Measurements from ENCODE around the gene SPOUT1.

DNA sequence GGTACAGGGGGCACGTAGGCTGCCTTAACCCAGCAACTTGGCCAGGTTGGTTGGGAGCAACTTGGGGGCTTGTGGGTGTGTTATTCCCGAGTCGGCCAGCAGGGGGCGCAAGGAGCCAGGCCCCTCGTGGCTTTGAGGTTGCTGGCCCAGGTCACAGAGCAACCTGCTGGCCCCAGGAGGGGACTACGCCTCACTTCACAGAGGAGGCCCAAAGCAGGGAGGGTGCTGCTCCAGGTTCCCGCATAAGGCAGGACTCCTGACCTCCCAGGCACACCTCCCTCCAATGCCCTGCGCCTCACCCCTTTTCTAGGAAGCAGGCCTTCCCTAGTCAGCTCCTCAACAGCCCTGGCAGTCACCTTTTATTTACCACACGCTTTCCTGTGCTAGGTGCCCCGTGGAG, 34.1 kb upstream of the SPOUT1 start:
- TF ChIP-seq CTCF (IDR thresholded peaks at IDR 0.05; ENCODE audit: insufficient read depth, low read length, poor library complexity, severe bottlenecking), result peak; percentile 86
- no peak for TF ChIP-seq EZH2phosphoT487 (conservative IDR thresholded peaks at IDR 0.05; ENCODE audit: low read length)

Data from SU-DHL-6 (cell line).